Adipocyte (in vitro differentiated cells): ENCODE measurements around the gene UNC5A.

ENCODE experiments used
- DNase-seq: peaks from one replicate; pipeline ENCODE4 v3.0.0-alpha.2; 2015; ENCODE audit warnings: low read depth
- H3K27me3 ChIP-seq: replicated peaks from 2 replicates; pipeline ENCODE4 v1.7.0; 2013; ENCODE audit warnings: mild to moderate bottlenecking, low read length, moderate library complexity; ENCODE audit not compliant: control insufficient read depth, insufficient read depth
- H3K36me3 ChIP-seq: 2 replicates; pipeline ENCODE4 v1.7.0; 2013; ENCODE audit warnings: low read length, mild to moderate bottlenecking, moderate library complexity; ENCODE audit not compliant: control insufficient read depth, insufficient read depth, severe bottlenecking
- H3K4me1 ChIP-seq: 2 replicates; pipeline ENCODE4 v1.7.0; 2013; ENCODE audit warnings: mild to moderate bottlenecking, low read length, moderate library complexity; ENCODE audit not compliant: control insufficient read depth, insufficient read depth
- H3K4me3 ChIP-seq: 2 replicates; pipeline ENCODE4 v1.7.0; 2013; ENCODE audit warnings: mild to moderate bottlenecking, low read length, moderate library complexity
- H3K9ac ChIP-seq: 2 replicates; pipeline ENCODE4 v1.7.0; 2013; ENCODE audit warnings: mild to moderate bottlenecking, low read length, moderate library complexity
- H3K9me3 ChIP-seq: 2 replicates; pipeline ENCODE4 v1.7.0; 2013; ENCODE audit warnings: mild to moderate bottlenecking, low read length, moderate library complexity; ENCODE audit not compliant: control insufficient read depth

Gene UNC5A

GRCh38 chr5:176784218-176785165, 25.9 kb upstream of the UNC5A start:
- no peaks in the 10 kb centered on the region for H3K4me1 ChIP-seq
- H3K27me3 ChIP-seq = peaks cover 65% of the 10 kb centered on the region
- H3K9ac ChIP-seq = no peak overlapping the region
- peaks cover 6% of the 10 kb centered on the region for H3K9me3 ChIP-seq
- no peak for DNase-seq
- no peak overlapping the region for H3K4me3 ChIP-seq
- no peaks in the 10 kb centered on the region for H3K36me3 ChIP-seq

- Histone ChIP-seq H3K9ac (no peak overlapping the region), H3K4me3 (no peak overlapping the region), H3K27me3 (peaks cover 65% of the 10 kb centered on the region), H3K9me3 (no peaks in the 10 kb centered on the region), H3K36me3 (no peaks in the 10 kb centered on the region), H3K4me1 (no peaks in the 10 kb centered on the region)
- no peak for DNase-seq
These were observed 24.9 kb upstream of the UNC5A start for GRCh38 chr5:176785184-176786145.

GRCh38 chr5:176787676-176788075, 22.7 kb upstream of the UNC5A start:
- Histone ChIP-seq H3K27me3 (peaks cover 65% of the 10 kb centered on the region), H3K9ac (no peak overlapping the region), H3K9me3 (no peaks in the 10 kb centered on the region), H3K4me3 (no peak overlapping the region), H3K4me1 (no peaks in the 10 kb centered on the region), H3K36me3 (no peaks in the 10 kb centered on the region)
- DNase-seq = no peak

GRCh38 chr5:176788091-176788490, 22.3 kb upstream of the UNC5A start:
- H3K36me3 ChIP-seq = no peaks in the 10 kb centered on the region
- peaks cover 69% of the 10 kb centered on the region for H3K27me3 ChIP-seq
- DNase-seq = no peak
- no peak overlapping the region for H3K4me3 ChIP-seq
- no peak overlapping the region for H3K9ac ChIP-seq
- no peaks in the 10 kb centered on the region for H3K4me1 ChIP-seq
- no peaks in the 10 kb centered on the region for H3K9me3 ChIP-seq

- no peak for DNase-seq
- peaks cover 80% of the 10 kb centered on the region for H3K27me3 ChIP-seq
- no peaks in the 10 kb centered on the region for H3K9me3 ChIP-seq
- no peak overlapping the region for H3K4me3 ChIP-seq
- H3K4me1 ChIP-seq = no peaks in the 10 kb centered on the region
- no peaks in the 10 kb centered on the region for H3K36me3 ChIP-seq
- H3K9ac ChIP-seq = no peak overlapping the region
These were observed 21.2 kb upstream of the UNC5A start for GRCh38 chr5:176788941-176789872.

GRCh38 chr5:176789873-176790615, 20.3 kb upstream of the UNC5A start:
- Histone ChIP-seq H3K4me3 (no peak overlapping the region), H3K27me3 (peaks cover 81% of the 10 kb centered on the region), H3K9ac (no peak overlapping the region), H3K36me3 (no peaks in the 10 kb centered on the region), H3K4me1 (no peaks in the 10 kb centered on the region), H3K9me3 (no peaks in the 10 kb centered on the region)
- DNase-seq = no peak

- no peak overlapping the region for H3K4me3 ChIP-seq
- peaks cover 85% of the 10 kb centered on the region for H3K27me3 ChIP-seq
- H3K9me3 ChIP-seq = no peaks in the 10 kb centered on the region
- H3K36me3 ChIP-seq = no peaks in the 10 kb centered on the region
- no peak overlapping the region for H3K9ac ChIP-seq
- H3K4me1 ChIP-seq = no peaks in the 10 kb centered on the region
- no peak for DNase-seq
These were observed 19.4 kb upstream of the UNC5A start for GRCh38 chr5:176790941-176791340.

- Histone ChIP-seq H3K27me3 (peaks cover 90% of the 10 kb centered on the region), H3K4me3 (no peak overlapping the region), H3K9ac (no peak overlapping the region), H3K9me3 (no peaks in the 10 kb centered on the region), H3K36me3 (no peaks in the 10 kb centered on the region), H3K4me1 (no peaks in the 10 kb centered on the region)
- no peak for DNase-seq
These were observed 17.6 kb upstream of the UNC5A start for GRCh38 chr5:176792655-176793342.

GRCh38 chr5:176793343-176793699, 17.0 kb upstream of the UNC5A start:
- Histone ChIP-seq H3K9ac (no peak overlapping the region), H3K4me3 (no peak overlapping the region), H3K4me1 (no peaks in the 10 kb centered on the region), H3K27me3 (peaks cover 89% of the 10 kb centered on the region), H3K36me3 (no peaks in the 10 kb centered on the region), H3K9me3 (no peaks in the 10 kb centered on the region)
- no peak for DNase-seq

- Histone ChIP-seq H3K9ac (no peak overlapping the region), H3K27me3 (peaks cover 85% of the 10 kb centered on the region), H3K4me1 (no peaks in the 10 kb centered on the region), H3K9me3 (no peaks in the 10 kb centered on the region), H3K36me3 (no peaks in the 10 kb centered on the region), H3K4me3 (no peak overlapping the region)
- no peak for DNase-seq
These were observed 16.6 kb upstream of the UNC5A start for GRCh38 chr5:176793736-176794135.
